Testis (tissue), 2 donors: ENCODE measurements around the gene LAMB4.

ENCODE experiments used
- POLR2A ChIP-seq: fragments of 450-650 bp; IDR thresholded peaks from one replicate; pipeline ENCODE4 v1.6.1; 2017; ENCODE audit warnings: antibody characterized with exemption, mild to moderate bottlenecking, moderate library complexity
- TF ChIP-seq, protein P1 (sequence below), 3 experiments: fragments of 450-650 bp in 2 of 3; fragments of 200-600 bp in 1 of 3; sonication (generic) in 1 of 3; IDR thresholded peaks; one replicate each; pipeline ENCODE4 v1.5.1; 2016 to 2019; ENCODE audit warnings: antibody characterized with exemption in 3 of 3, mild to moderate bottlenecking in 2 of 3, moderate library complexity in 1 of 3

- TF ChIP-seq, protein P1, sequence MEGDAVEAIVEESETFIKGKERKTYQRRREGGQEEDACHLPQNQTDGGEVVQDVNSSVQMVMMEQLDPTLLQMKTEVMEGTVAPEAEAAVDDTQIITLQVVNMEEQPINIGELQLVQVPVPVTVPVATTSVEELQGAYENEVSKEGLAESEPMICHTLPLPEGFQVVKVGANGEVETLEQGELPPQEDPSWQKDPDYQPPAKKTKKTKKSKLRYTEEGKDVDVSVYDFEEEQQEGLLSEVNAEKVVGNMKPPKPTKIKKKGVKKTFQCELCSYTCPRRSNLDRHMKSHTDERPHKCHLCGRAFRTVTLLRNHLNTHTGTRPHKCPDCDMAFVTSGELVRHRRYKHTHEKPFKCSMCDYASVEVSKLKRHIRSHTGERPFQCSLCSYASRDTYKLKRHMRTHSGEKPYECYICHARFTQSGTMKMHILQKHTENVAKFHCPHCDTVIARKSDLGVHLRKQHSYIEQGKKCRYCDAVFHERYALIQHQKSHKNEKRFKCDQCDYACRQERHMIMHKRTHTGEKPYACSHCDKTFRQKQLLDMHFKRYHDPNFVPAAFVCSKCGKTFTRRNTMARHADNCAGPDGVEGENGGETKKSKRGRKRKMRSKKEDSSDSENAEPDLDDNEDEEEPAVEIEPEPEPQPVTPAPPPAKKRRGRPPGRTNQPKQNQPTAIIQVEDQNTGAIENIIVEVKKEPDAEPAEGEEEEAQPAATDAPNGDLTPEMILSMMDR (IDR thresholded peaks at IDR 0.05), result no peak
- TF ChIP-seq POLR2A, result no peak
Observed at GRCh38 chr7:107981466-107981865, 148.7 kb downstream of the LAMB4 start.
